Measurements from ENCODE around the gene IGFBP5. TPM values are rescaled to one million over a fixed set of nuclear protein-coding genes. Genes with fewer than 3 reads are reported as not detected.

IGFBP5 gene
- total and polyA plus RNA-seq, 7 experiments from 2014 or later, result not detected

DNA sequence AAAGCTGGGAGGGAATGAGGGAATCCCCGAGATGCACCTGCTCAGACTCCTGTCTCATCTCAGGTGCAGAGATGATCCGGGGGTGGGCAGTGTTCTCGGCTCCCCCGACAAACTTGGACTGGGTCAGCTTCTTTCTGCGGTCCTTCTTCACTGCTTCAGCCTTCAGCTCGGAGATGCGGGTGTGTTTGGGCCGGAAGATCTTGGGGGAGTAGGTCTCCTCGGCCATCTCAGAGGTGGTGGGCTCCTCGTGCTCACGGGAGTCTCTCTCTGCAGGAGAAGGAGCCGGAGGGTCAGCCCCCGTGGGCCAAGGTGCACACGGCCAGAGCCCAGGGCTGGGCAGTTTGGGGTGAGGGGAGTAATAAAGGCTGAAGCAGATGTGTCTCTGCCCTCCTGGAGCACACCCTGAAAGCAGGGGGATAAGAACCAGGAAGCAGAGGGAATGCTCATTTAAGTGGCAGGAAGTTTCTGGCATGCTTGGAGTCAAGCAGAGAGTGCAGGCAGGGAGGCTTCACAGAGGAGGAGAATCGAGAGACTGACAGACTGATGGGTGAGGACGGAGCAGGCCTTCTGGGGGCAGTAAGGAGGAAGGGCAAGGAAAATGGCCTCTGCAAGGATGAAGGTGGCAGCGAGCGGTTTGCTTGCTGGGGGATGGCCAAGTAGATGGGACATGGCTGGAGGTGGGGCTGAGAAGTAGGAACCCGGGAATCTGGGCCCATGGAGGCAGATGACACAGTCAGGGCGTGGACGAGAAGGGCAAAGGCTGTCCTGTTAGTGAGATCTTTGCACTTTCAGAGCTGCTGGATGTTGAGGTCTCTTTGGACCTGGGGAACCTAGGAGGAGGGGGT, 16.3 kb downstream of the IGFBP5 start:
- peak overlapping the region in 2 of 9 donors; percentile 27 to 81 for H3K27ac Mint-ChIP-seq
- no peaks in the 10 kb centered on the region for H3K9me3 Mint-ChIP-seq
- ATAC-seq, result no peak
- H3K27ac ChIP-seq (ENCODE audit: low read depth, low read length), result no peak overlapping the region
- no peaks in the 10 kb centered on the region for H3K36me3 Mint-ChIP-seq
- H3K4me1 ChIP-seq (ENCODE audit: control insufficient read depth in 2 of 2, insufficient read depth in 2 of 2, low read length in 2 of 2), result no peaks in the 10 kb centered on the region
- no peak for DNase-seq
- intact Hi-C loops (cut with micrococcal nuclease), result no loop called here
- ChIA-PET CTCF (interaction anchor here (0.9 kb wide), 1 partner anchor 1078 kb away, joined by 3 read pairs; no protein-coding TSS in a partner anchor), POLR2A (interaction anchor here (0.6 kb wide), 1 partner anchor 962 kb away, joined by 3 read pairs; no protein-coding TSS in a partner anchor)
- no peak overlapping the region for H3K4me3 Mint-ChIP-seq
- no peaks in the 10 kb centered on the region for H3K36me3 ChIP-seq (ENCODE audit: control insufficient read depth in 2 of 3, insufficient read depth in 3 of 3, low read length in 3 of 3)
- H3K4me1 Mint-ChIP-seq, result peaks cover 0 to 13% (median 0%) of the 10 kb centered on the region in 7 donors
- no peaks in the 10 kb centered on the region for H3K27me3 ChIP-seq (ENCODE audit: control insufficient read depth in 2 of 2, insufficient read depth in 2 of 2, low read length in 2 of 2)
- H3K27me3 Mint-ChIP-seq, result peaks cover 8 to 23% (median 10%) of the 10 kb centered on the region in 5 donors
- H3K4me3 ChIP-seq (ENCODE audit: low read length), result no peak overlapping the region
- no peaks in the 10 kb centered on the region for H3K9me3 ChIP-seq (ENCODE audit: control insufficient read depth in 2 of 3, low read length in 3 of 3)

GRCh38 chr2:216678098-216678465, 17.3 kb downstream of the IGFBP5 start:
- Mint-ChIP-seq H3K36me3 (no peaks in the 10 kb centered on the region), H3K4me3 (no peak overlapping the region), H3K27me3 (peaks cover 0 to 15% (median 10%) of the 10 kb centered on the region in 5 donors), H3K27ac (no peak overlapping the region), H3K9me3 (no peaks in the 10 kb centered on the region), H3K4me1 (peaks cover 0 to 13% (median 0%) of the 10 kb centered on the region in 7 donors)
- ChIA-PET POLR2A (no interaction called here), CTCF (no interaction called here)
- H3K4me1 ChIP-seq (ENCODE audit: control insufficient read depth in 2 of 2, insufficient read depth in 2 of 2, low read length in 2 of 2), result no peaks in the 10 kb centered on the region
- no peak overlapping the region for H3K4me3 ChIP-seq (ENCODE audit: low read length)
- H3K27ac ChIP-seq (ENCODE audit: low read depth, low read length), result no peak overlapping the region
- intact Hi-C loops (cut with micrococcal nuclease), result no loop called here
- DNase-seq (no peak), ATAC-seq (no peak)
- H3K36me3 ChIP-seq (ENCODE audit: control insufficient read depth in 2 of 3, insufficient read depth in 3 of 3, low read length in 3 of 3), result no peaks in the 10 kb centered on the region
- no peaks in the 10 kb centered on the region for H3K9me3 ChIP-seq (ENCODE audit: control insufficient read depth in 2 of 3, low read length in 3 of 3)
- no peaks in the 10 kb centered on the region for H3K27me3 ChIP-seq (ENCODE audit: control insufficient read depth in 2 of 2, insufficient read depth in 2 of 2, low read length in 2 of 2)

DNA sequence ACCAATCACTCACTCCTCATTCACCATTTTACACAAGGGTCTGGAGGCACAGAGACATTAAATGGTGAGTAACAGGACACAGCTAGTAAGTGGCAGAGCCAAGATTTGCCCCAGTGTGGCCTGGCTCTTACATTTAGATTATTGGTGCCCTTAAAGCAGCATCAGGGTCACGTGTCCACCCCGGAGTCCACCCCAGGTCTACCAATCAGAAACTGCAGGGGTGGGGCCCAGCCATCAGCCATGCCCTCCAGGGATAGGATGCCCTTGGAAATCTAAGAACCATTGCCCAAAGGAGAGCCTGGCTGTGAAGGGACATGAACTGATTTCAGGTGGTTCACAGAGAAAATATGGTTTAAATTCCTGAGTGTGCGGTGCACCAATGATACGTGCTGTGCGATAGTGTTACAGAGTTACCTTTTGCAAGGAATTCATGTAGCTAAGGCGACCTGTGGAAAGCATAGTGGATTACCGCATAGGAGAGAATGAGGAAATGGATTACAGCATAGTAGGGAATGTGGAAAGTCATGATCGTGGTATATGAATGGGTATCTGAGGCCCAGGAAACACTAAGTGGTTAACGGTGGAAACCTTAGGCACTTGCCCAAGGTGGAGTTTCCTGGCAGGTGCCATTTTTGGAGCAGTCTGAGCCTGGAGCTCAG, 17.8 kb downstream of the IGFBP5 start:
- Mint-ChIP-seq H3K4me3 (no peak overlapping the region), H3K27ac (no peak overlapping the region), H3K4me1 (peaks cover 0 to 13% (median 0%) of the 10 kb centered on the region in 7 donors), H3K9me3 (no peaks in the 10 kb centered on the region), H3K27me3 (peaks cover under 1 to 14% (median 10%) of the 10 kb centered on the region in 5 donors), H3K36me3 (no peaks in the 10 kb centered on the region)
- no peak for ATAC-seq
- POLR2A ChIA-PET, result no interaction called here
- CTCF ChIA-PET, result no interaction called here
- no peaks in the 10 kb centered on the region for H3K36me3 ChIP-seq (ENCODE audit: control insufficient read depth in 2 of 3, insufficient read depth in 3 of 3, low read length in 3 of 3)
- no peak overlapping the region for H3K4me3 ChIP-seq (ENCODE audit: low read length)
- H3K4me1 ChIP-seq (ENCODE audit: control insufficient read depth in 2 of 2, insufficient read depth in 2 of 2, low read length in 2 of 2), result no peaks in the 10 kb centered on the region
- H3K9me3 ChIP-seq (ENCODE audit: control insufficient read depth in 2 of 3, low read length in 3 of 3), result no peaks in the 10 kb centered on the region
- no peak for DNase-seq
- H3K27me3 ChIP-seq (ENCODE audit: control insufficient read depth in 2 of 2, insufficient read depth in 2 of 2, low read length in 2 of 2), result no peaks in the 10 kb centered on the region
- no peak overlapping the region for H3K27ac ChIP-seq (ENCODE audit: low read depth, low read length)
- intact Hi-C loops (cut with micrococcal nuclease), result no loop called here

DNA sequence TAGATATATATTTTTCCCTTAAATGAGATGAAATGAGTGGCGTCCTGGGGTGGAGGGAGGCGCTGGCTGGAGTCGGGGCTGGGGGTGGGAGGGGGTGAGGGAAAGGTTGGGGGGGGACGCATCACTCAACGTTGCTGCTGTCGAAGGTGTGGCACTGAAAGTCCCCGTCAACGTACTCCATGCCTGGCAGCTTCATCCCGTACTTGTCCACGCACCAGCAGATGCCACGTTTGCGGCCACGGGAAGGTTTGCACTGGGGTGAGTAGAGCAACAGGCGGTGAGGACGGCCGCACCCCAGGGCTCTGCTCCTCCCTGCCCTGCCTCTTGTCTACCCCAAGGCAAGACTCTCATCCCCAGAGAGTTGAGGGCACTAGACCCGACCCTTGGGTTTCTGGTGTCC, 18.7 kb downstream of the IGFBP5 start:
- Mint-ChIP-seq H3K9me3 (no peaks in the 10 kb centered on the region), H3K27ac (no peak overlapping the region), H3K36me3 (no peaks in the 10 kb centered on the region), H3K27me3 (peaks cover 0 to 10% (median 7%) of the 10 kb centered on the region in 5 donors), H3K4me1 (peaks cover 0 to 4% (median 0%) of the 10 kb centered on the region in 7 donors), H3K4me3 (no peak overlapping the region)
- ChIA-PET CTCF (interaction anchor here (0.6 kb wide), 1 partner anchor 927 kb away, joined by 3 read pairs; no protein-coding TSS in a partner anchor), POLR2A (no interaction called here)
- no peaks in the 10 kb centered on the region for H3K4me1 ChIP-seq (ENCODE audit: control insufficient read depth in 2 of 2, insufficient read depth in 2 of 2, low read length in 2 of 2)
- DNase-seq (no peak), ATAC-seq (no peak)
- intact Hi-C loops (cut with micrococcal nuclease), result no loop called here
- H3K9me3 ChIP-seq (ENCODE audit: control insufficient read depth in 2 of 3, low read length in 3 of 3), result no peaks in the 10 kb centered on the region
- no peaks in the 10 kb centered on the region for H3K36me3 ChIP-seq (ENCODE audit: control insufficient read depth in 2 of 3, insufficient read depth in 3 of 3, low read length in 3 of 3)
- no peaks in the 10 kb centered on the region for H3K27me3 ChIP-seq (ENCODE audit: control insufficient read depth in 2 of 2, insufficient read depth in 2 of 2, low read length in 2 of 2)
- H3K27ac ChIP-seq (ENCODE audit: low read depth, low read length), result no peak overlapping the region
- no peak overlapping the region for H3K4me3 ChIP-seq (ENCODE audit: low read length)

- POLR2A ChIA-PET, result no interaction called here
- no peaks in the 10 kb centered on the region for H3K36me3 ChIP-seq (ENCODE audit: control insufficient read depth in 2 of 3, insufficient read depth in 3 of 3, low read length in 3 of 3)
- Mint-ChIP-seq H3K4me1 (no peaks in the 10 kb centered on the region), H3K4me3 (no peak overlapping the region), H3K27ac (no peak overlapping the region), H3K9me3 (no peaks in the 10 kb centered on the region), H3K27me3 (peaks cover 1 to 11% (median 8%) of the 10 kb centered on the region in 5 donors), H3K36me3 (no peaks in the 10 kb centered on the region)
- ATAC-seq, result no peak
- DNase-seq, result no peak
- intact Hi-C loops (cut with micrococcal nuclease), result no loop called here
- no peaks in the 10 kb centered on the region for H3K27me3 ChIP-seq (ENCODE audit: control insufficient read depth in 2 of 2, insufficient read depth in 2 of 2, low read length in 2 of 2)
- no peak overlapping the region for H3K4me3 ChIP-seq (ENCODE audit: low read length)
- CTCF ChIA-PET, result interaction anchor here (1.3 kb wide), 1 partner anchor 164 kb away, joined by 4 read pairs; no protein-coding TSS in a partner anchor
- no peaks in the 10 kb centered on the region for H3K9me3 ChIP-seq (ENCODE audit: control insufficient read depth in 2 of 3, low read length in 3 of 3)
- H3K27ac ChIP-seq (ENCODE audit: low read depth, low read length), result no peak overlapping the region
- no peaks in the 10 kb centered on the region for H3K4me1 ChIP-seq (ENCODE audit: control insufficient read depth in 2 of 2, insufficient read depth in 2 of 2, low read length in 2 of 2)
These were observed 21.0 kb downstream of the IGFBP5 start for GRCh38 chr2:216674376-216674775.

GRCh38 chr2:216673609-216674008, 21.7 kb downstream of the IGFBP5 start:
- H3K9me3 ChIP-seq (ENCODE audit: control insufficient read depth in 2 of 3, low read length in 3 of 3), result no peaks in the 10 kb centered on the region
- H3K27ac ChIP-seq (ENCODE audit: low read depth, low read length), result no peak overlapping the region
- Mint-ChIP-seq H3K36me3 (no peaks in the 10 kb centered on the region), H3K27ac (no peak overlapping the region), H3K27me3 (peaks cover 4 to 18% (median 10%) of the 10 kb centered on the region in 5 donors), H3K4me3 (no peak overlapping the region), H3K9me3 (no peaks in the 10 kb centered on the region), H3K4me1 (no peaks in the 10 kb centered on the region)
- POLR2A ChIA-PET, result no interaction called here
- no peaks in the 10 kb centered on the region for H3K36me3 ChIP-seq (ENCODE audit: control insufficient read depth in 2 of 3, insufficient read depth in 3 of 3, low read length in 3 of 3)
- no peaks in the 10 kb centered on the region for H3K4me1 ChIP-seq (ENCODE audit: control insufficient read depth in 2 of 2, insufficient read depth in 2 of 2, low read length in 2 of 2)
- no peak overlapping the region for H3K4me3 ChIP-seq (ENCODE audit: low read length)
- H3K27me3 ChIP-seq (ENCODE audit: control insufficient read depth in 2 of 2, insufficient read depth in 2 of 2, low read length in 2 of 2), result no peaks in the 10 kb centered on the region
- DNase-seq (no peak), ATAC-seq (no peak)
- CTCF ChIA-PET, result no interaction called here
- intact Hi-C loops (cut with micrococcal nuclease), result no loop called here

Data from naive thymus-derived CD4-positive, alpha-beta T cell (primary cell).